Measurements from ENCODE around the gene SIRPD. TPM values are rescaled to one million over a fixed set of nuclear protein-coding genes. Genes with fewer than 3 reads are reported as not detected.

Gene SIRPD
- total RNA-seq, 2 experiments from 2014 or later, result not detected

GRCh38 chr20:1489764-1490436, 67.6 kb downstream of the SIRPD start:
- Histone ChIP-seq H2AFZ (ENCODE audit: low read length) (no peak overlapping the region), H3K4me2 (ENCODE audit: low read length) (no peak overlapping the region), H3K9me2 (ENCODE audit: insufficient read depth, low read length) (no peaks in the 10 kb centered on the region), H3K79me2 (ENCODE audit: insufficient read depth, low read depth, low read length) (no peaks in the 10 kb centered on the region), H3K36me3 (ENCODE audit: insufficient read depth, low read length) (no peaks in the 10 kb centered on the region), H4K20me1 (ENCODE audit: insufficient read depth, low read length) (no peaks in the 10 kb centered on the region), H3K4me1 (ENCODE audit: insufficient read depth, low read length, poor library complexity, severe bottlenecking) (no peaks in the 10 kb centered on the region), H3K9me3 (ENCODE audit: low read length) (no peaks in the 10 kb centered on the region), H3K4me3 (ENCODE audit: low read depth, low read length, poor library complexity, severe bottlenecking) (no peak overlapping the region), H3K27ac (ENCODE audit: low read depth, low read length, poor library complexity, severe bottlenecking) (no peak overlapping the region)
- intact Hi-C loops (cut with micrococcal nuclease; ENCODE audit: unreplicated experiment), result no loop called here
- CTCF ChIA-PET (ENCODE audit: unreplicated experiment), result no interaction called here
- POLR2A ChIA-PET, result no interaction called here
- no TSS peak for BruUV-seq (replicated peaks)
- TF ChIP-seq, protein P1, sequence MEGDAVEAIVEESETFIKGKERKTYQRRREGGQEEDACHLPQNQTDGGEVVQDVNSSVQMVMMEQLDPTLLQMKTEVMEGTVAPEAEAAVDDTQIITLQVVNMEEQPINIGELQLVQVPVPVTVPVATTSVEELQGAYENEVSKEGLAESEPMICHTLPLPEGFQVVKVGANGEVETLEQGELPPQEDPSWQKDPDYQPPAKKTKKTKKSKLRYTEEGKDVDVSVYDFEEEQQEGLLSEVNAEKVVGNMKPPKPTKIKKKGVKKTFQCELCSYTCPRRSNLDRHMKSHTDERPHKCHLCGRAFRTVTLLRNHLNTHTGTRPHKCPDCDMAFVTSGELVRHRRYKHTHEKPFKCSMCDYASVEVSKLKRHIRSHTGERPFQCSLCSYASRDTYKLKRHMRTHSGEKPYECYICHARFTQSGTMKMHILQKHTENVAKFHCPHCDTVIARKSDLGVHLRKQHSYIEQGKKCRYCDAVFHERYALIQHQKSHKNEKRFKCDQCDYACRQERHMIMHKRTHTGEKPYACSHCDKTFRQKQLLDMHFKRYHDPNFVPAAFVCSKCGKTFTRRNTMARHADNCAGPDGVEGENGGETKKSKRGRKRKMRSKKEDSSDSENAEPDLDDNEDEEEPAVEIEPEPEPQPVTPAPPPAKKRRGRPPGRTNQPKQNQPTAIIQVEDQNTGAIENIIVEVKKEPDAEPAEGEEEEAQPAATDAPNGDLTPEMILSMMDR (conservative IDR thresholded peaks at IDR 0.05; ENCODE audit: low read length), result no peak
- no peak for TF ChIP-seq EZH2phosphoT487 (IDR thresholded peaks at IDR 0.05; ENCODE audit: borderline replicate concordance, low read depth, low read length)
- DNase-seq (ENCODE audit: low spot score), result no peak

DNA sequence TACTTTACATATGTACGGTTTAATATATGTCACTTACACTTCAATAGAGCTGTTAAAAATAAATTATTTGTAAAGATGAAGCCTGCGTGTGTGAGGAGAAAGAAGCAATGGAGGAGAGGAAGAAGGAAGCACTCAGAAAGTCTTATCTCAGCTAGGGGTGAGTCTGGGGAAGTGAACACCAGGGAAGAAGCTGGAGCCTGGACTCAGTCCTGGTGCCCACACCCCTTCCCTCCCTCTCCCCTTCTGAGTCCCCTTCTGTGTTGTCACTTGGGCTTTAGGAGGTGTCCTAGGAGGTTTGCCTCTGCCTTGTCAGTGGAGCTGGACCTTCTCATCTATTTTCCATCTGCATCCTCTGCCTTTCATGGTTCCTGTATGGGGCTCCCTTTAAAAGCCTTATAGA, 68.2 kb downstream of the SIRPD start:
- H3K9me2 ChIP-seq (ENCODE audit: insufficient read depth, low read length), result no peaks in the 10 kb centered on the region
- no peaks in the 10 kb centered on the region for H3K4me1 ChIP-seq (ENCODE audit: insufficient read depth, low read length, poor library complexity, severe bottlenecking)
- H3K36me3 ChIP-seq (ENCODE audit: insufficient read depth, low read length), result no peaks in the 10 kb centered on the region
- H3K27ac ChIP-seq (ENCODE audit: low read depth, low read length, poor library complexity, severe bottlenecking), result no peak overlapping the region
- no peaks in the 10 kb centered on the region for H3K9me3 ChIP-seq (ENCODE audit: low read length)
- no peaks in the 10 kb centered on the region for H4K20me1 ChIP-seq (ENCODE audit: insufficient read depth, low read length)
- DNase-seq (ENCODE audit: low spot score), result no peak
- TF ChIP-seq, protein P1 (conservative IDR thresholded peaks at IDR 0.05; ENCODE audit: low read length), result no peak
- TF ChIP-seq EZH2phosphoT487 (IDR thresholded peaks at IDR 0.05; ENCODE audit: borderline replicate concordance, low read depth, low read length), result no peak
- no peak overlapping the region for H2AFZ ChIP-seq (ENCODE audit: low read length)
- ChIA-PET POLR2A (no interaction called here), CTCF (ENCODE audit: unreplicated experiment) (no interaction called here)
- no peak overlapping the region for H3K4me3 ChIP-seq (ENCODE audit: low read depth, low read length, poor library complexity, severe bottlenecking)
- no peak overlapping the region for H3K4me2 ChIP-seq (ENCODE audit: low read length)
- intact Hi-C loops (cut with micrococcal nuclease; ENCODE audit: unreplicated experiment), result no loop called here
- H3K79me2 ChIP-seq (ENCODE audit: insufficient read depth, low read depth, low read length), result no peaks in the 10 kb centered on the region
- no TSS peak for BruUV-seq (replicated peaks)

DNA sequence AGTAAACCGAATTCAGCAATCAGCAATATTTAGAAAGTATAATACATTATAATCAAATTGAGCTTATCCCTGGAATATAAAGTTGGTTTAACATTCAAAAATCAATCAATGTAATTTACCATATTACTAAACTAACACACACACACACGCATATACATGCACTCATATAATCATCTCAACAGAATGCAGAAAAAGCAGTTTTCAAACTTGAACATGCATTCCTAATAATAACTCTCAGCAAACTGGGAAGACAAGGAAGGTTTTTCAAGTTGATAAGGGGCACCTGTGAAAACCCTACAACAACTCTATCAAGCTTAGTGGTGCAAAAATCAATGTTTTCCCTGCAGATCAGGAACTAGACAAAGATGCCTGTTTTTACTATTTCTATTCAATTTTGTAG, 70.9 kb downstream of the SIRPD start:
- ChIA-PET POLR2A (interaction anchor here (0.7 kb wide), 1 partner anchor 273 kb away, joined by 3 read pairs; no protein-coding TSS in a partner anchor), CTCF (ENCODE audit: unreplicated experiment) (no interaction called here)
- no peaks in the 10 kb centered on the region for H3K36me3 ChIP-seq (ENCODE audit: insufficient read depth, low read length)
- no peaks in the 10 kb centered on the region for H3K79me2 ChIP-seq (ENCODE audit: insufficient read depth, low read depth, low read length)
- H3K4me2 ChIP-seq (ENCODE audit: low read length), result no peak overlapping the region
- H3K9me3 ChIP-seq (ENCODE audit: low read length), result no peaks in the 10 kb centered on the region
- H3K4me3 ChIP-seq (ENCODE audit: low read depth, low read length, poor library complexity, severe bottlenecking), result no peak overlapping the region
- H4K20me1 ChIP-seq (ENCODE audit: insufficient read depth, low read length), result no peaks in the 10 kb centered on the region
- no TSS peak for BruUV-seq (replicated peaks)
- no peaks in the 10 kb centered on the region for H3K9me2 ChIP-seq (ENCODE audit: insufficient read depth, low read length)
- H3K27ac ChIP-seq (ENCODE audit: low read depth, low read length, poor library complexity, severe bottlenecking), result no peak overlapping the region
- H2AFZ ChIP-seq (ENCODE audit: low read length), result no peak overlapping the region
- DNase-seq (ENCODE audit: low spot score), result no peak
- no peak for TF ChIP-seq EZH2phosphoT487 (IDR thresholded peaks at IDR 0.05; ENCODE audit: borderline replicate concordance, low read depth, low read length)
- TF ChIP-seq, protein P1 (conservative IDR thresholded peaks at IDR 0.05; ENCODE audit: low read length), result no peak
- intact Hi-C loops (cut with micrococcal nuclease; ENCODE audit: unreplicated experiment), result no loop called here
- H3K4me1 ChIP-seq (ENCODE audit: insufficient read depth, low read length, poor library complexity, severe bottlenecking), result no peaks in the 10 kb centered on the region
